GM19240 (cell line): ENCODE data around the gene PSMC3IP.
"Not testable (repeated sequence)": the region's sequence is repeated elsewhere in the genome, so short reads cannot be mapped to it uniquely, and the experiment has no call there.

ENCODE experiments used
- DNase-seq: peaks from one replicate; pipeline ENCODE4 v3.0.0; 2011; ENCODE audit warnings: low spot score; ENCODE audit not compliant: insufficient read length

Gene PSMC3IP

GRCh38 chr17:42577532-42578281, at the start of gene PSMC3IP:
Gene PSMC3IP (minus strand): TSS chr17:42577729. CDS start chr17:42577686, 43 bp downstream.
- peak; percentile 95 for DNase-seq

- no peak for DNase-seq
Observed at GRCh38 chr17:42623732-42624596, 46.4 kb upstream of the PSMC3IP start.

GRCh38 chr17:42623271-42623670, 45.7 kb upstream of the PSMC3IP start:
- no peak for DNase-seq

GRCh38 chr17:42621987-42622386, 44.5 kb upstream of the PSMC3IP start:
- DNase-seq, result not testable (repeated sequence)

GRCh38 chr17:42618442-42619150, 41.1 kb upstream of the PSMC3IP start:
- DNase-seq, result peak; percentile 85

GRCh38 chr17:42617956-42618431, 40.5 kb upstream of the PSMC3IP start:
- DNase-seq, result no peak

- DNase-seq, result no peak
Observed at GRCh38 chr17:42613699-42614295, 36.3 kb upstream of the PSMC3IP start.

- no peak for DNase-seq
Observed at GRCh38 chr17:42612013-42612412, 34.5 kb upstream of the PSMC3IP start.

- DNase-seq, result not testable (repeated sequence)
Observed at GRCh38 chr17:42609814-42610801, 32.6 kb upstream of the PSMC3IP start.

GRCh38 chr17:42609182-42609813, 31.8 kb upstream of the PSMC3IP start, which contains the start of the genes RETREG3 and TUBG1:
Gene RETREG3 (minus strand): TSS chr17:42609374. CDS start chr17:42609324, 50 bp downstream.
Gene TUBG1 (plus strand): TSS chr17:42609683. CDS start chr17:42609738, 55 bp downstream.
- DNase-seq, result peak; percentile 96

GRCh38 chr17:42608305-42609181, 31.0 kb upstream of the PSMC3IP start:
- no peak for DNase-seq

GRCh38 chr17:42607769-42608168, 30.2 kb upstream of the PSMC3IP start:
- DNase-seq, result no peak

GRCh38 chr17:42603318-42603717, 25.8 kb upstream of the PSMC3IP start:
- no peak for DNase-seq

- DNase-seq, result no peak
Observed at GRCh38 chr17:42598905-42599304, 21.4 kb upstream of the PSMC3IP start.

GRCh38 chr17:42596386-42596785, 18.9 kb upstream of the PSMC3IP start:
- no peak for DNase-seq

GRCh38 chr17:42591411-42591810, 13.9 kb upstream of the PSMC3IP start:
- DNase-seq, result no peak

GRCh38 chr17:42590886-42591285, 13.4 kb upstream of the PSMC3IP start:
- DNase-seq, result no peak

- peak; percentile 67 for DNase-seq
Observed at GRCh38 chr17:42586514-42587230, 9.1 kb upstream of the PSMC3IP start.
